Measurements from ENCODE around the gene DRAXIN. TPM values are rescaled to one million over a fixed set of nuclear protein-coding genes. Genes with fewer than 3 reads are reported as not detected.

The DRAXIN gene
- total and polyA plus RNA-seq, 2 donors (not counting 3 experiments of a cell fraction or from before 2014, with no cell fraction given) = 0.44 to 3.2 TPM

DNA sequence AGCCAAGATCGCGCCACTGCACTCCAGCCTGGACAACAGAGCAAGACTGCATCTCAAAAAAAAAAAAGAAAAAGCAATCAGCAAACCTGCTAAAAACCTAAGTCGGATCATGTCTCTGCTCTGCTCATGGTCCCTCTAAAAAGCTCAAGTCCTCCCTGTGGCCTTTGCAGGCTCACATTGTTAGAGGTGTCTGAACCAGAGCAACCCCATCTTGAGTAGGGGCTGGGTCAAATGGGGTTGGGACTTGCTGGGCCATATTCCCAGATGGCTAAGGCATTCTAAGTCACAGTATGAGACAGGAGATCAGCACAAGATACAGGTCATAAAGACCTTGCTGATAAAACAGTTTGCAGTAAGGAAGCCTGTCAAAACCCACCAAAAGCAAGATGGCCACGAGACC lies 3.0 kb upstream of the DRAXIN start:
- peaks cover 31 to 33% of the 10 kb centered on the region in 2 experiments for H3K27me3 ChIP-seq (ENCODE audit: control insufficient read depth in 2 of 2, insufficient read depth in 2 of 2, low read length in 2 of 2)
- no peaks in the 10 kb centered on the region for H3K9me3 ChIP-seq (replicated peaks; ENCODE audit: control insufficient read depth, insufficient read depth, low read length)
- DNase-seq (ENCODE audit: low read depth, low spot score) (no peak), FAIRE-seq (no peak)
- no peak overlapping the region for H2AFZ ChIP-seq (ENCODE audit: low read depth, low read length)
- H3K4me1 ChIP-seq (ENCODE audit: control insufficient read depth, extremely low read depth, insufficient read depth, low read length) = peaks cover 14% of the 10 kb centered on the region
- CTCF ChIA-PET = no interaction called here
- no peak for TF ChIP-seq FOS (IDR thresholded peaks at IDR 0.05; ENCODE audit: borderline replicate concordance, insufficient read depth, low read length)
- TF ChIP-seq POLR2AphosphoS5 (IDR thresholded peaks at IDR 0.05; ENCODE audit: insufficient read depth, low read depth, low read length) = no peak
- no peak for TF ChIP-seq JUN (IDR thresholded peaks at IDR 0.05; ENCODE audit: borderline replicate concordance, insufficient read depth, insufficient read length, low read depth)
- TF ChIP-seq GATA2 (IDR thresholded peaks at IDR 0.05; ENCODE audit: insufficient read depth, insufficient read length, low read depth, low read length) = no peak
- TF ChIP-seq POLR2A (IDR thresholded peaks at IDR 0.05; ENCODE audit: low read depth, low read length) = no peak
- TF ChIP-seq MYC (IDR thresholded peaks at IDR 0.05; ENCODE audit: low read depth, low read length) = no peak
- no peak for TF ChIP-seq EZH2 (IDR thresholded peaks at IDR 0.05; ENCODE audit: borderline replicate concordance, low read depth, low read length, severe bottlenecking)
- TF ChIP-seq, protein P1, sequence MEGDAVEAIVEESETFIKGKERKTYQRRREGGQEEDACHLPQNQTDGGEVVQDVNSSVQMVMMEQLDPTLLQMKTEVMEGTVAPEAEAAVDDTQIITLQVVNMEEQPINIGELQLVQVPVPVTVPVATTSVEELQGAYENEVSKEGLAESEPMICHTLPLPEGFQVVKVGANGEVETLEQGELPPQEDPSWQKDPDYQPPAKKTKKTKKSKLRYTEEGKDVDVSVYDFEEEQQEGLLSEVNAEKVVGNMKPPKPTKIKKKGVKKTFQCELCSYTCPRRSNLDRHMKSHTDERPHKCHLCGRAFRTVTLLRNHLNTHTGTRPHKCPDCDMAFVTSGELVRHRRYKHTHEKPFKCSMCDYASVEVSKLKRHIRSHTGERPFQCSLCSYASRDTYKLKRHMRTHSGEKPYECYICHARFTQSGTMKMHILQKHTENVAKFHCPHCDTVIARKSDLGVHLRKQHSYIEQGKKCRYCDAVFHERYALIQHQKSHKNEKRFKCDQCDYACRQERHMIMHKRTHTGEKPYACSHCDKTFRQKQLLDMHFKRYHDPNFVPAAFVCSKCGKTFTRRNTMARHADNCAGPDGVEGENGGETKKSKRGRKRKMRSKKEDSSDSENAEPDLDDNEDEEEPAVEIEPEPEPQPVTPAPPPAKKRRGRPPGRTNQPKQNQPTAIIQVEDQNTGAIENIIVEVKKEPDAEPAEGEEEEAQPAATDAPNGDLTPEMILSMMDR (IDR thresholded peaks at IDR 0.05; ENCODE audit: extremely low read depth in 1 of 2, insufficient read depth in 1 of 2, low read depth in 1 of 2, low read length in 2 of 2) = no peak
- H4K20me1 ChIP-seq (replicated peaks; ENCODE audit: control insufficient read depth, extremely low read depth, insufficient read depth, low read length) = no peaks in the 10 kb centered on the region
- H3K36me3 ChIP-seq (ENCODE audit: control insufficient read depth in 2 of 2, extremely low read depth in 1 of 2, insufficient read depth in 2 of 2, low read length in 2 of 2) = no peaks in the 10 kb centered on the region
- POLR2A ChIA-PET = no interaction called here
- no peak overlapping the region for H3K9ac ChIP-seq (replicated peaks; ENCODE audit: extremely low read depth, insufficient read depth, low read length)
- no peak overlapping the region for H3K27ac ChIP-seq (ENCODE audit: insufficient read depth, low read depth, low read length)
- no peaks in the 10 kb centered on the region for H3K9me1 ChIP-seq (replicated peaks; ENCODE audit: control insufficient read depth, extremely low read depth, insufficient read depth, low read length)
- no peak overlapping the region for H3K4me3 ChIP-seq (replicated peaks in 1 of 3; ENCODE audit: insufficient read depth in 1 of 3, low read depth in 1 of 3, low read length in 3 of 3)
- H3K79me2 ChIP-seq (ENCODE audit: control insufficient read depth, insufficient read depth, low read length) = no peaks in the 10 kb centered on the region
- BruUV-seq (replicated peaks) = no TSS peak
- intact Hi-C loops (cut with micrococcal nuclease) (no loop called here), dilution Hi-C loops (cut with MboI; ENCODE audit: extremely low pct_ligation_motif_present, low sequenced_read_pairs) (no loop called here)
- H3K4me2 ChIP-seq (ENCODE audit: insufficient read depth, low read length) = no peak overlapping the region
